ENCODE results near the gene SMAD1.
"Not testable (repeated sequence)": the region's sequence is repeated elsewhere in the genome, so short reads cannot be mapped to it uniquely, and the experiment has no call there.

SMAD1 gene

DNA sequence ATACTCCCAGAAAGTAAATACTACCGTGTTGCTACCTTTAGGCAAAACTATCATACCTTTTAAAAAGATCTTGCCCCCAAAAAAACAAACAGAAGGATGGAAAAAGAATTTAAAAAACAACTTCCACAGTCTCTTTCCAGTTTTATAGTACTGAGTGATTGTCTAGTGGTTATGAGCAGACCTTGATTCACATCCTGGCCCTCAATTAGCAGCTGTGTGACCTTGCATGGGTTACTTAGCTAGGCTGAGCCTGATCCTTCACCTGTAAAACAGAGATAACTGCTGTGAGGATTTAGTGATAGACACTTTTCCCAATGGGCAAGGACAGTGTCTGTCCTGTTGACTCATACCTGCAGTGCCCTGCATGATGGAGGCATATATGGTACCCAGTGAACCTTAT is 49.0 kb downstream of the SMAD1 start:
- DNase-seq, result no peak

DNA sequence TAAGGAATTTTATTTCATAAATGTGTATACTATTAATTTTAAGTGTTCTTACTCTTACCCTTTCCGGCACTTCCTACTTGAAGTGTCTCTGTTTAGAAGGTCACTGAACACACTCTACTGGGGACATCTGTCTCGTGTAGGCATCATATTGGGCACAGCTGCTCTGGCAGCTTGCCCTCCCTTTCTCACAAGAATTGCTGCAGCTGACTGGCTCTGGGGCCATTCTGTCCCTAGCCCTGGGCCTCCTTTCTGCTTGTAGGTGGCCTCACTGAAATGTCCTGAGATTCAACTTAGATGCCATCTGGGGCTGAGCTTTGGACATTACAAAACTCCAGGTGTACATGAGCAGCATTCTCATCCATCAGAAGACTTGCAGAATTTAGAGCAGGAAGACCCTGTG is 49.6 kb downstream of the SMAD1 start:
- DNase-seq, result no peak

DNA sequence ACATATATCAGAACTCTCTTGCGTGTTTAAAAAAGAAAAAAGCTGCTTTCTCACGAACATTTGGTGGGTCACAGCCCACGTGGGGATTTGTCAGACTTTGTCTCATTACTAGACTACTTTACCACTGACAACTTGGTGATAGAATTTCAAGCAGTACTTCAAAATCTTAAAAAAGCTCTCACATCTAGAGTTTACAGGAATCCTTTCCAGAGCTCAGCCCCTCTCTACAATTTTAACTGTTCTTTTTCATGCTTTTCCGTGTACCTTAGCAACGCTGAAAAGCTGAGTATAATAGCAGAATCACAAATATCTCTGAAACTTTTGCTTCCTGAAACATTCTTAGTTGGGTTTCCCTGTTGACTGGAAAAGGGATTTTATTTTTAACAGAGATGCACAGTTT is 50.2 kb downstream of the SMAD1 start:
- no peak for DNase-seq

DNA sequence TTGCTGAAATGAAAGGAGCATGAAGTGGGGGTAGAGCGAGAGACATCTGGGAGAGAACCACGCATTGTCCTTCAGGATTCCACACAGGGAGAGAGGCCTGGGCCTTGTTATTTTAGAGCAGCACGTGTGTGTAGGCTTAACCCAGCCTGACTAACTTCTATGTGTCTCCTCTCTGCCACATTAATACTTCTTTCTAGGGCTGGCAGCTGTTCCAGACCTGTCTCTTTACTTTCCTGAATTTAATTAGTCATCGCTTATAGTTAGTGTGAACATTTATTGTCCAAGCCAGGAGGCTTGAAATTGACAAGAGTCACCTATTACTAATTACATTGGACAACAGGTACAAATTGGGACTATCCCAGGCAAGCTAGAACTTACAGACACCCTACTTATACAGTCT is 51.3 kb downstream of the SMAD1 start:
- DNase-seq, result no peak

DNA sequence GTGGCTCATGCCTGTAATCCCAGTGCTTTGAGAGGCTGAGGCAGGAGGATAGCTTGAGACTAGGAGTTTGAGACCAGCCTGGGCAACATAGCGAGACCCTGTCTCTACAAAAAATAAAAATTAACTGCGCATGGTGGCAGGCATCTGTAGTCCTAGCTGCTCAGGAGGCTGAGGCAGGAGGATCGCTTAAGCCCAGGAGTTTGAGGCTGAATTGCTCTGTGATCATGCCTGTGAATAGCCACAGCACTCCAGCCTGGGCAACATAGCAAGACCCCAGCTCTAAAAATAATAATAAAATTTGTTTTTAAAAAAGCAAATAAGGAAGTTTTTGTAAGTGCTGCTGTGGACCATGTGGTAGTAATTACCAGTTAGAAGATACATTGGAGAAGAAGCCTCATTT is 51.8 kb downstream of the SMAD1 start:
- DNase-seq, result not testable (repeated sequence)

DNA sequence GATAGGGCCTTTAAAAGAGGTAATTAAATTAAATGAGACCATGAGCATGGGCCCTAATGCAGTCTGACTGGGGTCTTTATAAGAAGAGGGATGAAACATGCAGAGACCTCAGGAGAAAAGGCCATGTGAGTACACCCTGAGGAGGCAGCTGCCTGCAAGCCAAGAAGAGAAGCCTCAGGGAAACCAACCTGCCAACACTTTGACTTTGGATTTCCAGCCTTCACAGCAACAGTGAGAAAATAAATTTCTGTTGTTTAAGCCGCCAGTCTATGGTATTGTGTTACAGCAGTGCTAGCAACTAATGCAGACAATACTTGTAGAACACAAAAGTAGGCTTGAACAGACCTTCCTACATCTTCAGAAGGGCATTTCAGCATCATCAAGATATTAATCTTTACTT is 52.3 kb downstream of the SMAD1 start:
- DNase-seq, result no peak

DNA sequence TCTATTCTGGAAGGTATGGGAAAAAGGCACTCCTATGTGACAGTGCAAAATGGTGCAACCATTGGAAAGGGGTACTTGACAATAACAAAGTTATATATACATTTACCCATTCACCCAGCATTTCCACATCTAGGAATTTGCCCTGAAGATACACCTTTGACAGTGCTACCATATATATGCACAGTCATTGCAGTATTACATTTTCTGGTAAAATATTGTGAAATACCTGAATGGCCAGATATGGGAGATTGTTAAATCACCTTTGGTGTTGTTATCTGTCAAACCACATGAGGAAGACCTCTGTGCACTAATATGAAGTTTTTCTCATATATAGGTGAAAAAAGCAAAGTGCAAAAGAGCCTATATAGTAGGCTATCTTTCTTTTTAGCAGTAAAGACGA is 53.5 kb downstream of the SMAD1 start:
- no peak for DNase-seq

DNA sequence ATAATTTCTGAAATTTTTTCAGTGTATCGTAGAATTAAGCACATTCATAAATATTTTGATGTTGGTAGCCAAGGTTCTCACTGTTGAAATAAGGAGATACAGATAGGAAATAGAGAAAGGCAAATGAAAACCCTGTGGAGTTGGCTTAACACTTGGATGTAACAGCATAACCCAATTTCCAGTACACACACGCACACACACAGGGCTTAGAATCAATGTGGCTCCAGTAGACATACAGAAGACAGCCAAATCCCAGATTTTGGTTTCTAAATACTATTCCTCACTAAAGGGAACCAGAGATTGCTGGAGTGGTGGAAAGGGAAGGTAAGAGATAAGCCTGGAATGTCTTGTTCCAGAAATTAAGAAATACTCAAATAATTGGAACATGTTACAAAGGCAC is 54.4 kb downstream of the SMAD1 start:
- DNase-seq, result no peak

DNA sequence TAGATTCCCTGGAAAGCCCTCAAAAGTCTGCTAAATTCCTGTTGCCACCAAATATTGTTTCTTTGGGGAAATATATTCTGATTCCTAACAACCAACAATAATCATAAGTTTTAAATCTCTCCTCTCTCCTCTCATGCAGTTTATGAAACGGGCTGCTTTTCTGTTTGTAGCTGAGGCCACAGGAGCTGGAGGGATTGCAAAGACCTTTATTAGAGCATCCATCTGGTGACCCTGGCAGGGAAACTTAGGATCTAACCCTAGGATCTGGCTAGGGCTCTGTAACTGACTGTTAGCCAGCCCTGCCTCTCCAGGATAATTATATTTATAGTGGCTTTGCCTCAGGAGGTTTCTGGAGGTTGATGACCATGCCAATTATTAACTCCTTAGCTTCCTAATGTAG is 56.9 kb downstream of the SMAD1 start:
- DNase-seq, result no peak

DNA sequence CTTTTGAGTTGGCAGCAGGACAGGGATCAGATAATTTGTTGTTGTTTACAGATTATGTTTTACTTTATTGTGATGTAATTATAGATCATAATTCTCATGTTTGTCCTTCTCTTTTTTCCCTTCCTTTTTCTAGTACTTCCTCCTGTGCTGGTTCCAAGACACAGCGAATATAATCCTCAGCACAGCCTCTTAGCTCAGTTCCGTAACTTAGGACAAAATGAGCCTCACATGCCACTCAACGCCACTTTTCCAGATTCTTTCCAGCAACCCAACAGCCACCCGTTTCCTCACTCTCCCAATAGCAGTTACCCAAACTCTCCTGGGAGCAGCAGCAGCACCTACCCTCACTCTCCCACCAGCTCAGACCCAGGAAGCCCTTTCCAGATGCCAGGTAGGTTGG is 58.0 kb downstream of the SMAD1 start:
- no peak for DNase-seq

DNA sequence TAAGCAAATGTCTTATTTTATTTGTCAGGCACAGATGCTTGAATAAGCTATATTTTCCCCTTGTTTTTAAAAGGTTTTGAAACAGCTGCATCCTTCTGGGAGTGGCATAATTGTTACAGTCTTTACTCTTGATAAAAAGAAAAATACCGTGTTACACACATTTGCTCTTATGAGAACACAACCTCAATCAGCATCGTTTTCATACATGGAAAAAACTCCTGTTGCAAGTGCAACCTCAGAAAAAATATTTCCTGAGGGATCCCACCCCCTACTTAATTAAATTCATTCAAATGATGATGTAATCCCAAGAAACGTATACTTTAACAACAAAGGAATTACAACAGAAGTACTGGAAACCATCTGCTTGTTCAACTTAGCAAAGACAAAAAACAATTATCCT is 58.6 kb downstream of the SMAD1 start:
- no peak for DNase-seq

DNA sequence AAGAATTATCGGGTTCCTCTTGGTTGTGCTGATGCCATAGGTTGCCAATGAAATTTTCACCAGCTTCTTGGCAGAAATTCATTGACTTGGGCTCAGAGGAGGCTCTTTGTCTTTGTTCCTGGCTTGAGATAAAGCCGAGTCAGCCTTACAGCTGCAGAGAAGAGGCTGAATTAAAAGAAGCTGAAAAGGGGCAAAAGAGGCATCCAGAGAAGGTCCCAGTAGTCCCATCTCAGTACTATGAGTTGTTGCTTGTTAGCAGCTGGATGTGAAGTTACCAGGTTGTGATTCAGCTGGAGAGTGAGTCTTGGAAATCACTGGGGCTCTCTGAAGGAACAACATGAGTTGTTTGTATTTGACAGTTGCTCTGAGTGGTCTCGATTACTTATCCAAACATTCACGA is 59.7 kb downstream of the SMAD1 start:
- no peak for DNase-seq

DNA sequence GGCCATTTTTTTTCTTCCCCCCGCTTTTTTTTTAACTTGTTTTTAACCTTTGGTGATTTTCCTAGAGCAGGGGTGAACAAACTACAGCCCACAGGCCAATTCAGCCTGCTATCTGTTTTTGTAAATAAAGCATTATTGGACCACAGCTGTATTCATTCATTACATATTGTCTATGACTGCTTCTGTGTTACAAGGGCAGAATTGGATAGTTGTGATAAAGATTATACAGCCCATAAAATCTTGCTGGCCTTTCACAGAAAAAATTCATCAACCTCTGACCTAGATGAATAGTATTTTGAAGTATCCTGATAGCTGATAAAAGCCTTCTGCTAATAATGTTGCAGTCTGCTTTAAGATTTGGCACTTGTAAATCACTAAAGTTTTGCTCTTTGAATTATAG is 63.4 kb downstream of the SMAD1 start:
- DNase-seq, result no peak

DNA sequence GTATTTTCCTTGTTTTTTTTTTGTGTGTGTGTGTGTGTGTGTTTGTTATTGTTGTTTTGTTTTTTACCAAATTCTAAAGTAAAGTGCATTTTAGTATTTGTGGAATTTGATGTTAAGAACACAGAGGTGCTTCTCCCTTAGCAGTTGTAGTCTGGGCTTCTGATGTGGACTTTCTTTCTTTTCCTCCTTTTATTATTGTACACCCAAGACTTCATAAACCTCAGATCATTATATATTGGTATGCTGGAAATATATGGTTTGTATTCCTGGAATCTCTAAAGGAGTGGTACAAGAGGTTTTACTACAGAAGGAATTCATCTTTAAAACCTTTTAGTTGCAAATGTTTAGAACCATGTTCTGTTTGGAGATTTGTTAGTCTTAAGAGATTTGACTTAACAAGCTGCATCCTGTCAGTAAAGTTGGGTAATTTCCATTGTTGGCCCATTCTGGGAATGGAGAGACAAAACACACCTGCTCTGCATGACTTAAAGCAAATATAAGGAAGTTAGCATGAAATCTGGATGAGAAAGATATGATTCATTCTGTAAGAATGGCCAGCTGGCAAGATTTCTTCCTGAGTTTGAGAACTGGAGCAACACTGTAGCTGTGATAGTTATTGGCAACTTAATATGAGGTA is 64.0 kb downstream of the SMAD1 start:
- no peak for DNase-seq

DNA sequence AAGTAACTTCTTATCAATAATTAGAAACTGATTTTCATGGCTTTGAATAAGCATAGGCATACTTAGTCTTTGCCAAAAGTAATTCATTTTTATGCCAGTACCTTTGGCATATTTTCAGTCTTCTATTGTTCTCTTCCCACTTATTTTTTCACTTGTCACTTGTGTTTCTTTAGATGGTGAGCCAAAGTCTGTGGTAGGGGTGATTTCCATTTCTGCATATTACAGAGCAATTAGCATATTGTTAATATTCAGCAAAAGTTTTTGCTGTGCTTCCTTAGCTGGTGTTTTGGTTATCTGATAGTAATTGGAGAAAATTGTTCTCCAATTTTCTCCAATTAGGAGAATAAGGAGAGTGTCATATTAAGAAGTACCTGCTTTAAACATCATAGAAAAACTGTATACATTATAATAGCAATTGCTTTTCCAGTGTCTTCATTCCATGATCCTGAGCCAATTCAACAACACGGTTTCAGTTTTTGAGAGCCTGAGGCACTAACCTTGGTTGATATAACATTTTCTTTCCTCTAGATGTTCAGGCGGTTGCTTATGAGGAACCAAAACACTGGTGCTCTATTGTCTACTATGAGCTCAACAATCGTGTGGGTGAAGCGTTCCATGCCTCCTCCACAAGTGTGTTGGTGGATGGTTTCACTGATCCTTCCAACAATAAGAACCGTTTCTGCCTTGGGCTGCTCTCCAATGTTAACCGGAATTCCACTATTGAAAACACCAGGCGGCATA is 64.7 kb downstream of the SMAD1 start:
- DNase-seq, result no peak

DNA sequence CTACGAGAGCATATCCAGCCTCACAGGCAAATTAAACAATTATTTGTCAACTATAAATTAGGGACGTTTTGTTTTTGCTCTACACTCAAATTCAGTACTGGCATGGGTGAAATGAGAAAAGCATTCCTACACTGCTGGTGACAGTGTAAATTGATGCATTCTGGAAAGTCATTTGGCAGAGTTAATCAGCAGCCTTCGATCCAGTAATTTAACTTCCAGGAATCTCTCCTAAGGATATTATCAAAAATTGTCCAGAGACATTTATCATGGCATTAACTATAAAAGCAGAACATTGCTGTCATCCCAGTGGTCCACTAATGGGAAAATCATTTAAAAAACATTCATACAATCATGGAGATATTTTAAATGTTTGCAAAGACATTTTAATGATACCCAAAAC is 70.0 kb downstream of the SMAD1 start:
- no peak for DNase-seq

DNA sequence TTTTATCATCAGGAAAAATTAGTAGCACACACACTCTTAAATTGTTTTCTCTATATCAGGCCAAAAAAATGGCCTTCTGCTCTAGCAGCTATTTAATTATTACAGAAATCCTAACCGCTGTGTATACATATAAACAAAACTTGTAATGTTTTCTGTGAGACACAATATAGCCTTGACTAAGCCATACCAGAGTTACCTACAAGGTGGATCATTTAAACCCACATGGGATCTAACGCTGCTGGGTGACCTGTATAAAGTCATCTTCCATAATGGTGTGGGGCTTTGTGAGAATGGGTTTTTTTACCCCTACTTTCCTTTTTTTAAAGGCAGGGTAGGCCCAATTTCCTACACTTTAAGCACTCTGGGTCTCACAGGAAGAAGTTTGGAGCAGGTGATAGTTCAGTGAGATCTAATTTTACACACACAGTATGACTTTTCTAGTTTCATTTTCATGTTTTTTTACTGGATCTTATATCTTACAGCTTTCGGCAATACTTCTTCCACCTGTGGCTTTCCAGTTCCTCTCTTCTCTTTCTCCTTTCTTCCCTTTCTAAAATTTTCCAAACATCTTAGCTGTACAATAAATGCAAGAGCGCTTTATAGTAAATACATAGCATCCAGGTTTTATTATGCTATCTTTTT is 70.6 kb downstream of the SMAD1 start:
- no peak for DNase-seq

DNA sequence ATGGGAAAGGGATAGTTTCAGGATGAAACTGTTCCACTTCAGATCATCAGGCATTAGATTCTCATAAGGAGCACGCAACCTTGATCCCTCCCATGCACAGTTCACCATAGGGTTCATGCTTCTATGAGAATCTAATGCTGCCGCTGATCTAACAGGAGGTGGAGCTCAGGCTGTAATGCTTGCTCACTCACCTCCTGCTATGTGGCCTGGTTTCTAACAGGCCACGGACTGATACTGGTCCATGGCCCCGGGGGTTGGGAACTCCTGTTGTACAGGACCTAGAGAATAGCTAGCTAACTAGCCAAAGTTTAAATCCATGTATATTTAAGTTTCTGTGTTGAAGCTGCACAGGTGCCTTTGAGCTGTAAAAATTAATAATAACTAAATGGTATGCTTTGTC is 71.7 kb downstream of the SMAD1 start:
- DNase-seq, result no peak

DNA sequence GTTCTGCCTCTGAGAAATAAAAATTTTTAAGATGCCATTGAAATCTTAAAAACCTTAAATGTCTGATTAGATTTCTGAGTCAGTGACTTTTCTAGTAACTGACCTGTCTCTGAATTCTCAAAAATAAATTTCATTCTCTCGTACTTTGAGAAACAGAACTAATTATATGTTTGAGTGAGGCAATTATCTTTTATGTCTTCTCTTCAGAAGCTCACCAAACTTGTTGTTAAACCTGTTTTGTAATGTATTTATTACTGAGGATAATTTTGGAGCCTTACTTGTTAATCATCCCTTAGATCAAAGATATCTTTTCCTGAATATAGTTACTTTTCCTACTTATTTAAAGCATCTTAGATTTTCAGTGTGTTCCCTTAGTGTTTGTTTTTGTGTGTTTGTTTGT is 73.0 kb downstream of the SMAD1 start:
- no peak for DNase-seq

DNA sequence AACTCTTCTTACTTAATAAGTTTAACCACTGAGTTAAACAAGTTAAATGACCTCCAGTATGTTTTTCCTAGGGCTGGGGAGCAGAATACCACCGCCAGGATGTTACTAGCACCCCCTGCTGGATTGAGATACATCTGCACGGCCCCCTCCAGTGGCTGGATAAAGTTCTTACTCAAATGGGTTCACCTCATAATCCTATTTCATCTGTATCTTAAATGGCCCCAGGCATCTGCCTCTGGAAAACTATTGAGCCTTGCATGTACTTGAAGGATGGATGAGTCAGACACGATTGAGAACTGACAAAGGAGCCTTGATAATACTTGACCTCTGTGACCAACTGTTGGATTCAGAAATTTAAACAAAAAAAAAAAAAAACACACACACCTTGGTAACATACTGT is 76.1 kb downstream of the SMAD1 start:
- peak; percentile 11 for DNase-seq

DNA sequence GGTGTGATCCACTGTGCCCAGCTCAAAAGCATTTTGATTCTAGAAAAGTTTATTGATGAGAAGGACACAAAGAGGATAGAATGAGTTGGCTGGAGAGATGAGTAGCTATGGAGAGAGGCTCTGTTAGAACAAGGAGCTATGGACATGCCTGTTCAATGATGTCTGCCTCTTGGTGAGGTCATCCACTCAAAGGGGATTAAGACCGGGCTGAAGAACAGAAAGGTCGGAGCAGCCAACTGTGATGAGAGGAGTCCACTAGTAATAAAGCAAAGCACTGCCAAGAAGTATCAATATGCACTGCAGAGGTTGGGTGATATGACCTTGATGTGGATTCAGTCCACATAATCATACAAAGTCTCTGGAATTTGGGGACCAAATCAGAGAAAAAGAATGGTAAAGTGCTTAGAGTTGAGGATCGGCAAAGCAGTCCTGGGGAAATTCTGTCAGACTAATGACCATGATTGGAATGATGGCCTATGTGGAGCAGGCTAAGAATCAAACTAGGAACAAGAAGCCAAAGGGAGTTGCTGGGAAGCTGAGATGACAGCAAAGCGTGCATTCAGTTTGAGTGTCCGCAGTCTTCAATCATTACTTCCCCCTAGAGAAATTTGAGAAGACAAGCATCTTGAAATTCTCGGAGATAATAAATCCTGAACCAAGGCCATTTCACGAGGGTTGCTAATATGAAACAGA is 81.8 kb downstream of the SMAD1 start:
- no peak for DNase-seq

DNA sequence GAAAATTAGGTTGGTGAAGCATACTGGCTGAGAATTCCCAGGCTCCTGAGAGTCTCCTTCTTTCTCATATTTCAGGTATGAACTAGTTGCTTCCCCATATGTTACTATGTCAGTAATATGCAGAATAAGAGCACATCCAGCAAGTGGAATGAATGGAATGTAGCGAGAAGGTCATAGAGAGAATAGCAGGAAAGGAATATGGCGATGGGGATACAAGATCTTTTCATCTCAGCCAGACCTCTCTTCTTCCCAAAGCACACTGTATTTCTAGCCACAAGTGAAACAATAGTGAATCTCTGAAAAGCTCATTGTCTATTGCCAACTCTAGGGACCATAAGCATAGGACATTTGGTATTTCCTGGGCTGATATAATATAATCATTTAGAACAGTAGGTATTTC is 82.9 kb downstream of the SMAD1 start:
- DNase-seq, result no peak

DNA sequence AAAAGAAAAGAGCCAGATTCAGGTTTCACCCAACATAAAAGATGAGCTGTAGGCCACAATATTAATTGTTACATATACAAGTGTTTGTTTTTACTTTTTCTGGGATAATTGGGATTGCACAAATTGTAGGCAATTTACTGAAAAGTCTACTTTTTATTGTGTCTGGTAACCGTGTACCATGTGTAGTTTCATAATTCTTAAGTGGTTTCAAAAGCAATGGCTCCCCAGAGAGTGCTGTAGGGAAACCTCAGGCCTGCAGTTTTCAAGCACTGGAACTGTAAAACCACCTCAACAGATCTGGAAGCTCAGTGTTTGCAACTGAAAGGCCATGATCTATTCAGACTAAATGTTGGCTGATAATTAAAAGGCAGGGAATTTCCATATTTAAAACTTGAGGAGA is 83.7 kb downstream of the SMAD1 start:
- DNase-seq, result no peak

Measured in effector CD8-positive, alpha-beta T cell (primary cell).